Endometrial microvascular endothelial cells (primary cell): ENCODE measurements around the gene RNF166. TPM values are rescaled to one million over a fixed set of nuclear protein-coding genes. Genes with fewer than 3 reads are reported as not detected.

Source experiments
- in situ Hi-C: cut with HindIII; loops from 2 replicates; pipeline ENCODE4 v1.10.0; 2017; ENCODE audit warnings: low sequenced_read_pairs, low pct_unique_long_range_greater_than_20kb; ENCODE audit errors: inconsistent ontology term
- total RNA-seq: library from RNA; depleted of rRNA; stranded (reverse); fragments of >200 nt; gene quantifications from one replicate; pipeline ENCODE4 v1.2.3, GENCODE V29; 2015; ENCODE audit errors: inconsistent ontology term

The RNF166 gene
- total RNA-seq, 1 donor from 2014 or later = 32.6 TPM

DNA sequence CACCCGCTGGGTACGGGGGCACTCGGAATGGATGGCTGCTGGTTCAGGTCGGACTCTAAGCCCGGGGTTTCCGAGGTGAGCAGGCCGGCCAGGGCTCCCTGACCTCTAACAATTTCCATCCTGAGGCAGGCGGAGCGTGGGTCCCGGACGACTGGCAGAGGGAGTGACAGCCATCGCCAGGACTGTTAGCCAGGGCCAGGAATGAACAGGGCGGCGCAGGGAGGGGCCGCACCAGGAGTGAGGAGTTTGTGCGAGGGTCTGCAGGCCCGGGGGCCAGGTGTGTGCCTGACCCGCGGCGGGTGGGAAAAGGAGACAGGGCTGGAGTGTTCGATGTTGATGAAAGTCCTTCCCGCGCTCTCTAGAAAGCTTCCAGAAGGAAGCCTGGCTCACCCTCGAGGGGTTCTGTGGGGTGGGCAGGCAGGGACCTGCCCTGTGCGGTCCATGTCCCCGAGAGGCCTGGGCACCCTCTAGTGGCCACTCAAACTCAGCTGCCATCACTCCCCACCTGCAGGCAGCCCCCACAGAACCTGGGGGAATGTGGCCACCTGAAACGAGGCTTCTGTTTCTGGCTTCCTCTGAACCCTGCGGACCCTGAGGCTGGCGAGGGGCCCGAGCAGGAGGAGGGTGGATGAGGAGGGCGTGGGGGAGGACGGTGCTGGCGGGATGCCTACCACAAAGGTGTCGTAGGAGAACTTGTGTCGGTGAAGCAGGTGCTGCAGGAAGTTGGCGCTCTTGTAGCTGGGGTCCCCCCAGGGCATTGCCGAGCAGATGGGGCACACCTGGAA, 8.2 kb downstream of the RNF166 start:
- in situ Hi-C loops = no loop called here

DNA sequence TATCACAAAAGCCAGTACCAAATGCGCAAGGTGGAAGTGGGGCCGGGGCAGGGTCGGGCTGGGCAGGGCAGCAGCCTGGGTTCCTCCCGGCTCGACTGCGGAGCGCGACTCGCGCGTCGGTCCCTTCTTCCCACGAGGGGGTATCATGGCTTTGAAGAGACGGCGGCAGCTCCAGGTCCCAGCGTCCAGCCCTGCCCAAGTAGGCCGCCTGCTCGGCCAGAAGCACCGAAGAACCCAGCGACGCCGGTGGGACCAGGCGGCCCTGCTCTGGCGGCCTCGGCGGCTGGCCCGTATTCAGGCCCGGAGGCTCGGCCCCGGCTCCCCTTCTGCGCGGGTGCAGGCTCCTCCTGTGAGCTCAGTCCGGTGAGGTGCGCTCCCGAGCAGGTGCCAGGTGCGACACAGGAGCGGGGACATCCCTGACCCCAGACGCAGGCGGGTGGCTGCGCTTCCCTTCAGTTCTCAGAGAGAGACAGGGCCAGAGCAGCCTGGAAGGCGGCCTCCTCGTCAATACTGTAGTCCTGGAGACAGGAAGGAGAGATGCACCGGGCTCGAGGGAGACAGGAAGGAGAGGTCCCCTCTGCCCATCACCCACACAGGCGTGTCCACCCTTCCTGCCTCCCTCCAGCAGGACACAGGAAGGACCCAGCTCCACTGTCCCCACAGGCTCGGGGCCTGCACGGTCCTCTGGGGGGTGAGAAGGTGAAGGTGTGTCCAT, 8.9 kb downstream of the RNF166 start:
- in situ Hi-C loops = no loop called here

DNA sequence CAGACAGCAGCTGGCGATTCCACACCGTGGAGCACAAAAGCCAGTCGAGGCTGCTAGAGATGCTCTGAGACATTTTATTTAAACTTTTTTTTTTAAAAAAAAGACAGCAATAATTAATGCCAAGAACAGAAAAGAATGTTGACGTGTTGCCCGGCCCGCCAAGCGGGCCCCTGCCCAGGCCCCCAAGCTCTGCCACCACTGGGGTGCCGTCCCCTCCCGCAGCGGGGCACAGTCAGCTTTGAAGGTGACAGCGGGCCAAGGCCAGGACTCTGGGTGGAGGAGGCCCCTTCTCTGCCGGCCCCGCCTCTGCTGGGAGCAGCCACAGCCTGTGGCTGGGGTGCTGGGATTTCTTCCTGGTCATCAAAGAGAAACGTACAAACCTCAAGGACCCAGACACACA, 9.8 kb downstream of the RNF166 start:
- in situ Hi-C loops = no loop called here

DNA sequence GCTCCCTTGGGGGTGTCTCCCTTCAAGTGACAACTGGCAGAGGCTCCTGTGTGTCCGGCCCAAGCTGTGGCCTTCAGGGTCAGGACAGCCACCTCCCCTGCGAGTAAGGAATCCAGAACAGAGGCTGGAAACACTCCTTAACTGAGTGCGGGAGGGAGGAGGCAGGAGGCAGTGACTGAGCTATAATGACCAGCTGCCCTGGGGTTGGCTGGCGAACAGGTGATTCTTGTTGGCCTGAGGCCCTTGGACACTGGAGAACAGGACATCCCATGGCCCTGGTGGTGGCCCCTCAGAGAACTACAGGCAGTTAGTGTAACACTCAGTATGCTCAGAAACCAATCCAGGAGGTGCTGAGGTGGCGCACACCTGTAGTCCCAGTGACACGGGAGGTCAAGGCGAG, 10.5 kb downstream of the RNF166 start:
- in situ Hi-C loops = no loop called here

DNA sequence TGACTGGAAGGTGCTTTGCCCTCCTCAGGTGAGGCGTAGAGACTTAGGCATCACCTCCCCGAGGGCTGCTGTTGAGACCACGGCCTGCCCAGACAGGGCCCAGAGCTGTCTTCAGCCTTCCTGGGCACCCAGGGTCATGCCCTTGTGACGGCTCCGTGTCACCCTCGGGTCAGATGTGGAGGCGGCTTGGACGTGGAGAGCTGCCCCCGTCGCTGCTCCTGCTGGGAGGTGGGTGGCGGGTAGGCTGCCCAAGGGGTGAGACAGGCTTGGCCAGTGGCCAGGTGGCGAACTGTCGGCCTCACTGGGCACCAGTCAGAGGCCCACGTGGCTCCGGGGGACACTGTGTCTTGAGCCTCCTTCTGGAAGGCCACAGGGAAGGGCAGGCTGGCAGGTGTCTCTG, 11.0 kb downstream of the RNF166 start:
- in situ Hi-C loops = no loop called here

DNA sequence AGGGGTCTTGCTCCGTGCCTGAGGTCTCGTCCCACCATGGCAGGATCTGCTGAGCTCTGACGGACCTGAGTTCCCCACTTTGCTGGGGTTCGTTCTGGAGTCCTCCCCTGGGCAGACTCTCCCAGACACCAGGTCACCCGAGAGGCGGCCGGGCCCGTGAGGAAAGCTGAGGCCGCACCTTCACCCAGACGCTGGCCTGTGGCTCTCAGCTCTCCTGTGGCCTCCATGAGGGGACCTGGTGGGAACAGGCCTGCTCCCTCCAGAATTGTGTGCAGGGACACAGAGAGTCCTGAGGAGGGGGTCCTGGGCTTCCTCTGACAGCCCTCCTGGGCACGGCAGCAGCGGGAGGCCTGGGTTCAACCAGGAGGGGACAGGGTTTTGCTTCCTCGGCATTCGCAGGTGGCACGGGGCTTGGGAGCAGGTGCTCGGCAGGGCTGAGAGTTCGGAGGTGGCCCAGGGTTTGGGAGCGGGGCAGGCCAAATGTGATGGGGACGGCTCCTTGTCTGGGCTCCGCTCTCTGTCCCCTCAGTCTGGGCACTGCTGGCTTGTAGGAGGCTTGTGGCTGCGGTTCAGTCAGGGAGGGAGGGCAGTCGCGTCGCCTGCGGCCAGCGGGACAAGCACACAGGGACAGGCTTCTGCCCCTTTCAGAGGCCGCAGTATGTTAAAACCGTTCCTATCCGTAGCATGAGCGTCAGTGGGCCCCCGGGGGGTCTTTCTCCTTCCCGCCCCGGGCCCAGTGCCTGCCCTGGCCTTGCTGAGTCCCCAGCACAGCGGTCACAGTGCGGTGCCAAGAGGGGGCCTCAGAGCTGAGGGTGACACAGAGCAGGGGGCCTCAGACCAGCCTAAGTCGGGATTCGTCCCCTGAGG, 11.8 kb downstream of the RNF166 start:
- in situ Hi-C loops = no loop called here

DNA sequence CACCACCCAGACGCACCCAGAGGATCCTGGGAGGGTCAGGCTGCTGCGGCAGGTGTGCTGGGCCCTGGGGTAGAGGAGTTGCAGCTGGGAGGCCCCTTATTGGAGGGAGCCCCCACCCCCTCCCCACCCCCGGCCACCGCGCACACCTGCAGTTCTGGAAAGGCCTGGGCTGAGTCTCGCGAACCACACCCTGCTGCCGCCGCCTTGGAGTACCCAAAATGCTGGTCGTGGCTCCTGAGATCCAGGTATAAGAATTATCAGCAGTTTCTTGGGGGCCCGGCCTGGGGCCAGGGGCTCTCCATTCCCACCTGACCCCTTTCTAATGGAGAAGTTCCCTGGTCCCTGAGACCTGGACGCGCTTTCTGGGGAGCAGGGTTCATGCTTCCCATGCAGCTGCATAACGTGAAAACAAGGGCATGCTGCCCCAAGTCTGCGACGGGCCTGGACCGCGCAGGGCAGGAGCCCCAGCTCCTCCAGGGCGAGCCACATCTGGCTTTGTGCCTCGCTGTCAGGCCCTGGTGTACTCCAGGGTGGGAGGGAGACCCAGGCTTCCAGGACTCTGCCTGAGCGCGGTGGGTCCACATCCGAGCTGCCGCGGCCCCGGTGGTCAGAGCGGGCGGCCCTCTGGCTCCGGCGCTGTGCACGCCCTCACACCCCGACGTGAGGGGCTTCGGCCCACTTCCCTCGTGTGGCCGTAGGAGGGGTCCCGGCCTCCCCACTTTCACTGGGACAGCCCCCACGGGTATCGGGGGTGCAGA, 12.6 kb downstream of the RNF166 start:
- in situ Hi-C loops = no loop called here

DNA sequence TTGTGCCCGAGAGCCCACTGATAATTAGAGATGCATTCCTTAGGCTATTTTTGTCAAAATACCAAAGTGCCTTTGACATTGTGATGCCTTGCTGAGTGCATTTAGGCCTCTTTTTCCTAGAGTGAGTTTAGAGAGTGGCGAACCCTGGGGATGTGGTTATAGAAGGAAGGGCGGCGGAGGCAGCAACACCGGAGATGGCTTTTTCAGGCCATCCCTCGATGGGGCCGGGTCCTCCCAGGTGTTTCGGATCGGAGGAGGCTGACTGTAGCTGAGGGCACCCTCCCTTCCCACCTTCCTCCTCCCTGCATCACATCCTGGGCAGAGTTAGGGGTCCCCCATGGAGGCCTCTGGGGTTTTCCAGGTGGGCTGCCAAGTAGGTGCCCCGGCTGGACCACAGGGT, 13.3 kb downstream of the RNF166 start:
- in situ Hi-C loops = no loop called here

DNA sequence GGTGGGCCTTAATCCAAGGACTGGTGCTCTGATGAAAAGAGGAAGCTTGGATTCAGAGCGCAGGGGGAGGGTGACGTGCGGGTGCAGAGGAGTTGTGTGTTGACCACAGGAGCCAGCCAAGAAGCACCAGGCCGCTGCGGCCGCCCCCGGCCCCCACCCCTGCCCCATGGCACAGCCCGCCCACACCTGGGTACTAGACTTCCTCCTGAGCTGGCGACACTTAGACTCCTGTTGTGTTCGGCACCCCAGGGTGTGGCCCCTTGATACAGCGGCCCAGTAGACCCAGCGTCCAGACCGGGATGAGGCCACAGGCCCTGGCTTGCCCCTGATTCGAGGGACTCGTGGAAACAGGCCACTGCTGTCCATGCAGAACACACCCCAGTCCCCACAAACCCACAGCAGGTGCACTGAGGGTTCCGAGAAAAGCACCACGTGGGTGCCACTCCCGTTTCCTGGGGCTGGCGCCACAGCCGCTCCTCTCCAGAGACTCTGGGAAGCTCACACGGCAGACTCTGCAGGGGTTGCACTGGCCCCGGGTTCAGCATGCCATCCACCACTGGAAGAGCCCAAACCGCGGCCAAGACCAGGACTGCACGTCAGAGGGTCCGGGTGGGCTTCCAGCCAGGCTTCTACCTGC, 14.2 kb downstream of the RNF166 start:
- in situ Hi-C loops = no loop called here

DNA sequence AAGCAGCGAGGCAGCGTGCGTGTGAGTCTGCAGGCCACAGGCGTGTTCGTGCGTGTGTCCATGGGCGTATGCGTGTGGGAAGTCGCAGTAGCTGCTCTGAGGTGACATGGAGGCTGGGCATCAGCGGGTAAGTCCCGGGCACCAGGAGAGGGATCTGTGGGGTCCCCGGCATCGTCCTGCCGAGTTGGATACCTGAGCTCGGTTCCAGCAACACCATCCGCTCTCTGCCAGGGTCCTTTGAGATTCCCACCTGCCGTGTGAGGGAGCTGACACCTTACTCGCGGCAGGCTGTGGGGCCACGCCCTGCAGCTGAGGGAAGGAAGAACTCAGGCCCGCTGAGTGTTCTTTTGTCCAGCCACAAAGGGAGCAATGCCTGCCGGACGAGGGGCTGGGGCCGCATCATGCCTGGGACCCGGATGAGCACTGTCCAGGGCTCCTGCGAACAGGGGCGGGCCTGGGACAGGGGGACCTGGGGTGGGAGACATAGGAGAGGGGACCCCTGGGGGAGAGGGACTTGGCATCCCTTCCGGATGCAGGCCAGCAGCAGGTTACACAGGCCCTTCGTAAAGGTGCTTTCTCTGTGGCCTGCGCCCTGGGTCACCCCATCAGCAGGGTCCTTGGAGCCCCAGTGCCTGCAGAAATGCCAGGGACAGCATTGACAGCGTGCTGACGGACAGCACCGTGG, 14.9 kb downstream of the RNF166 start:
- in situ Hi-C loops = no loop called here

DNA sequence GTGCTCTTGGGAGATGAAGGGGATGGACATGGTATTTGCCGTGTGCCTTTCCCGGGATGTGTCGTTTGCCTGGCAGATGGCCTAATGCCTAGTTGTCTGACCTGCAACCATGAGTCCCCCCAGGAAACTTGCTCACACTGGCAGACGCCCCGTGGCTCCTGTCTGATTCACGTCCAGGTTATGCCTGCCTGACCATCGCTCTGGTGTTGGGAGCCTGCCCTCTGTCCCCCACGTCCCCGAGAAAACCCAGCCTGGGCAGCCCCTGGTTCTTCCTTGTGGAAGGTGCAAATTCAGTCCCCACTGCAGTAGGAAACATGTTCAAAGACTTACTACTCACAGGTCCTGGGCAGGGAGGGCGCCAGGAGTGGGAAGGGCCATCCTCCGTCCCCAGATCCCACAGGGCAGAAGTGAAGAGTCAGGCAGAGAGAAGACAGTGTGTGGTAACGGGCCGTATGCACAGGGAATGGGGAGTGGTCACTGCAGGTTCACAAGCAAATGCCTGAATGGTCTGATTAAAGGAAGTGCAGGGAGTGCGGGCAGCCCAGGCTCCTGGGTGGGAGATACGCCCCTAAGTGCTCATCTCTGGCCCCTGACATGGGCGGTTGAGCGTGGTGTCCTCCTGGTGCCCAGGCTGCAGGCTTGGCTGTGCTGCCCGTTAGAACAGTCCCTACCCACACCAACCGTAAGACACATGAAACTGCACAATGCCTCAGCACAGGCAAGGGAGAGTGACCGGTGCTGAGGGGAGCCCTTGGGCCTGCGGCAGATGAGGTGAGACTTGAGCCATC, 15.7 kb downstream of the RNF166 start:
- in situ Hi-C loops = no loop called here

DNA sequence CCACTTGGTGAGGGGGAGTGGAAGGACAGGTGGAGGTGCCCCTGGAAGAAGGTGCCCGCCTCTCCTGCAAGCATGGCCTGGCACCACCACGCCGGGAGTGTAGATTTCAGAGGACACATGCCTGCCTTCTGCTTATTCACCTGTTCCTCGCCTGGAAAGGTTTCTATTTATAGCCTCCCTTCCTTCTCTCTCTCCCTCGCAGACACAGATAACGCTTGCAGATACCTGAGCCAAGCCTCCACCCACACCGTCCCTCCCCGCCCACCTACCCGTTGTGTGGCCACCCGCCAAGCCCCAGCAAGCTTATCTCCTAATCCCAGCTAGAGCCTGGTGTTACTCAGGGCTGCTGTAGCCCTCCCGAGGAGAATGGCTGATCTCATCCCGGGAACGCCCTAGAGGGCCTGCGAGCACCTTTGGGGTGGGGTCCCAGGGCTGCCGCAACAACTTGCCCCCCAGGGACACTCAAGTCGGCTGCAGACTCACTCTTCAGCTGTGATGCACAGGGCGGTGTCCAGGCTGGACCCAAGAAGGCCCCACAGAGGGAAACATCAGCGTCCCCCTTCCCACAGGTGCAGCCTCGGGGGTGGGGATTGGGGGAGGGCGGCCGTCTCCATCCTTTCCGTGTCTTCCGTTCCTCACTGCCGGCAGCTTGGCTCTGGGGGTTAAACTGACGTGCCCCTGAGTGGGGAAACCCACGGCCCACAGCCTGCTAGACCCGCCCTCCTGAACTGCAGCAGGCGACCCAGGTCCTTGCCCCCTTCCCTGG, 18.0 kb downstream of the RNF166 start:
- in situ Hi-C loops = no loop called here

DNA sequence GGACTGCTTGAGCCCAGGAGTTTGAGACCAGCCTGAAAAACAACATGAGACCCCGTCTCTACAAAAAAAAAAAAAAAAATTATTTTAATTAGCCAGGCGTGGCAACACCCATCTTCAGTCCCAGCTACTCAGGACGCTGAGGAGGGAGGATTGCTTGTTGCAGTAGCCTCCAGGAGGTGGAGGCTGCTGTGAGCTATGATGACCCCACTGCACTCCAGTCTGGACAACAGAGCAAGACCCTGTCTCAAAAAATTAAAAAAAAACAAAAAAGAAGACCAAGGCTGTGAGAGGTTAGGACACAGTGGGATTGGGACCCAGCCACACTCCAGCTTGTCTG, 18.6 kb downstream of the RNF166 start:
- in situ Hi-C loops = no loop called here

DNA sequence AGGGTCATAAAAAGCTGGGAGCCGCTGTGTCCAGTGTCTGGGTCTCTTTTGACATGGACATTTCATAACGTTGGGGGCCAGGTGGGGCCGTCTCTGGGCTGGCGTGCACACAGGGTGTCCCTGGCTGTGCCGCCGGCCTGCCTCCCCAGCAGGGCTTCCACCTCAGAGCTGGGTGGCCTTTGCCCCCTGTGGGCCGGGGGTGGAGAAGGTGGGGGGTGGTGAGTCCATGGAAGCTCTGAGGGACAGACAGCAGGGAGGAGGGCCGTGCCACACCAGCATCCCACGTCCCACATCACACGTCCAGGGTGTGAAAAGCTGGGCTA, 19.0 kb downstream of the RNF166 start:
- in situ Hi-C loops = no loop called here

DNA sequence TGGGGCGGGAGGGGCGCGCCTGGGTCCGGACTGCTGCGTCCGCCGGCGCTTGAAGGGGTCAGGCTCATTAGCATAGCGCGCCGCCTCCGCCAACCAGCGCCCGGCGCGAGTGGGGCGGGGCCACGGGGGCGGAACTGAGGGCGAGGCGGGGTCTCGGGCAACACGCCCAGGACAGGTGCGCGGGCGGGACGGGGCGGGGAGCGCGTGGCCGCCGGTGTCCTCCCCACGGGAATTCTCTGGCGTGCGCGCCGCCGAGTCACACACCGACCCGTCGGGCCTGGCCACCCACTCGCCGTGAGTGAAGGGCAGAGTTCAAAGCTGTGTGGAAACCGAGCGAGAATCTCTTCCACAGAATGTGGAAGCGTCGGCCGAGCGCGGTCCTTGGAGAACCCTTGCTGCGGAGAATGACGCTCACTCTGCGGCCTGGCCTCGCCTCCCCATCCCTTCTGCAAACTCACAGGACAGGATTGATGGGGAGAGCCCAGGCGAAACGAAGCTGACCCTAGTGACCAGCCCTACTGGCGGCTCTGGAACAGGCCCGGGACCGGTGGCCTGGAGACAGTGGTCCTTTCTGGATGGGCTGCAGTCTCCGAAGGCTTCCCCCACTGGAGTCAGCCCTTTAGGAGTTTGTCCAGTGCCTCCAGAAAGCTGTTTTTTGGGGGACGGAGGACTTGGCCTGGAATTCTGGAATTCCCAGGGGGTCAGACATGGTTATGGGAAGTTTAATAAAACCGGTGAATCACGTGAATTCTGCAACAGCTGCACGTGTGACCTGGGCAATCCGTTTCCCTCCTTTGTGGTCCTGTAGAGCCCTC, 19.6 kb downstream of the RNF166 start, which contains the start of gene SNAI3:
Gene SNAI3, minus strand, starts transcription at position 69 of the 815 bp plus-strand sequence. CDS start 101 bp downstream, outside the sequence.
- in situ Hi-C loops = no loop called here

DNA sequence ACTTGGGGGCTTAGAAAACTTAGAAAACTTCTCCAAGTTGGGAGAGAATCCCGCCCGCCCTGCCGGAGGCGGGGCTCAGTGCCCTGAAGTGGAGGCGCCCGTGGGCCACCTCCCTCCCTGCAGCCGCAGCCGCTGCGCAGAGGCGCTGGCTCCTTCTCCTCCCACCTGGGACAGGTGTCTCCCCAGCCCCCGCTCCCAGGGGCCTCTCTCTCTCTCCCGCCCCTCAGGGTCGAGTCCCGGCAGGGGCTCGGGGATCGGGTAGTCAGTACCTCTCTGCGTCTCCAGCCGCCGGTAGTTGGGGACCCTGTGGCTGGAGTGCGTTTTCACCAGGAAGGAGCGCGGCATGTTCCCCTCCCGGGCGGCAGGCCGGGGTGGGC, 20.2 kb downstream of the RNF166 start:
- in situ Hi-C loops = no loop called here
